22Rv1 (cell line): ENCODE measurements around the gene SLC29A3.

Experiments used
- ZFX ChIP-seq: fragments of 450-650 bp; IDR thresholded peaks from 2 replicates; pipeline ENCODE4 v1.6.1; 2017; ENCODE audit warnings: antibody characterized with exemption, borderline replicate concordance
- TF ChIP-seq, protein P1 (sequence below): fragments of 450-650 bp; IDR thresholded peaks from 2 replicates; pipeline ENCODE4 v1.5.1; 2017; ENCODE audit warnings: mild to moderate bottlenecking

DNA sequence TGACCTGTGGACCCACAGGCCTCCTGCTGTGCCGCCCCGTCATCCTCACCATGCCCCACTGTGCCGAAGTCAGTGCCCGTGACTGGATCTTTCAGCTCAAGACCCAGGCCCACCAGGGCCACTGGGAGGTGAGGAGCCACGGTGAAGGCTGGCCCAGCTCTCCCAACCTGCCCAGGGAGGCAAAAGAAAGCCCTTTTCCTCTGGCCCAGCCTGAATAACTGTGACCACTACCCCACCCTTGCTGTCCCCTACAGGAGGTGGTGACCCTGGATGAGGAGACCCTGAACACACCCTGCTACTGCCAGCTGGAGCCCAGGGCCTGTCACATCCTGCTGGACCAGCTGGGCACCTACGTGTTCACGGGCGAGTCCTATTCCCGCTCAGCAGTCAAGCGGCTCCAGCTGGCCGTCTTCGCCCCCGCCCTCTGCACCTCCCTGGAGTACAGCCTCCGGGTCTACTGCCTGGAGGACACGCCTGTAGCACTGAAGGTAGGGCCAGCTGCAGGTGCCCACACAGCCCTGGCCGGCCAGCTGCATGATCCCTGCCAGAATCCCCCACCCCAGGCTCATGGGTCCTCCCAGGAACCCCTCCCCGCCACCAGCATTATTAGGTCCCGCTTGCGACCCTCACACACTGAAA lies 25.5 kb upstream of the SLC29A3 start:
- TF ChIP-seq, protein P1, sequence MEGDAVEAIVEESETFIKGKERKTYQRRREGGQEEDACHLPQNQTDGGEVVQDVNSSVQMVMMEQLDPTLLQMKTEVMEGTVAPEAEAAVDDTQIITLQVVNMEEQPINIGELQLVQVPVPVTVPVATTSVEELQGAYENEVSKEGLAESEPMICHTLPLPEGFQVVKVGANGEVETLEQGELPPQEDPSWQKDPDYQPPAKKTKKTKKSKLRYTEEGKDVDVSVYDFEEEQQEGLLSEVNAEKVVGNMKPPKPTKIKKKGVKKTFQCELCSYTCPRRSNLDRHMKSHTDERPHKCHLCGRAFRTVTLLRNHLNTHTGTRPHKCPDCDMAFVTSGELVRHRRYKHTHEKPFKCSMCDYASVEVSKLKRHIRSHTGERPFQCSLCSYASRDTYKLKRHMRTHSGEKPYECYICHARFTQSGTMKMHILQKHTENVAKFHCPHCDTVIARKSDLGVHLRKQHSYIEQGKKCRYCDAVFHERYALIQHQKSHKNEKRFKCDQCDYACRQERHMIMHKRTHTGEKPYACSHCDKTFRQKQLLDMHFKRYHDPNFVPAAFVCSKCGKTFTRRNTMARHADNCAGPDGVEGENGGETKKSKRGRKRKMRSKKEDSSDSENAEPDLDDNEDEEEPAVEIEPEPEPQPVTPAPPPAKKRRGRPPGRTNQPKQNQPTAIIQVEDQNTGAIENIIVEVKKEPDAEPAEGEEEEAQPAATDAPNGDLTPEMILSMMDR, result no peak
- TF ChIP-seq ZFX, result no peak
